Activated T-cell treated with anti-CD3 and anti-CD28 coated beads, Interleukin-2, amount 50 U/mL, for 24 hours (primary cell): Measurements from ENCODE around the gene MBD1.
A peak's percentile ranks its signal among the peaks of the same experiment; 100 is the strongest.
"Not testable (repeated sequence)": the region's sequence is repeated elsewhere in the genome, so short reads cannot be mapped to it uniquely, and the experiment has no call there.

Experiments used
- DNase-seq: peaks from one replicate; pipeline ENCODE4 v3.0.0-alpha.2; 2020
- H3K27ac Mint-ChIP-seq: 2 replicates; pipeline ENCODE4 v1.8.0; 2020; ENCODE audit warnings: mild to moderate bottlenecking, mixed read lengths
- H3K27me3 Mint-ChIP-seq: 2 replicates; pipeline ENCODE4 v1.8.0; 2020; ENCODE audit warnings: mixed read lengths
- H3K36me3 Mint-ChIP-seq: 2 replicates; pipeline ENCODE4 v1.8.0; 2020; ENCODE audit warnings: low read depth, mixed read lengths
- H3K4me1 Mint-ChIP-seq: 2 replicates; pipeline ENCODE4 v1.8.0; 2020; ENCODE audit warnings: low read depth, mixed read lengths
- H3K4me3 Mint-ChIP-seq: 2 replicates; pipeline ENCODE4 v1.8.0; 2020; ENCODE audit warnings: mild to moderate bottlenecking, moderate library complexity, mixed read lengths
- H3K9me3 Mint-ChIP-seq: 2 replicates; pipeline ENCODE4 v1.8.0; 2020; ENCODE audit warnings: mixed read lengths

Gene MBD1, protein sequence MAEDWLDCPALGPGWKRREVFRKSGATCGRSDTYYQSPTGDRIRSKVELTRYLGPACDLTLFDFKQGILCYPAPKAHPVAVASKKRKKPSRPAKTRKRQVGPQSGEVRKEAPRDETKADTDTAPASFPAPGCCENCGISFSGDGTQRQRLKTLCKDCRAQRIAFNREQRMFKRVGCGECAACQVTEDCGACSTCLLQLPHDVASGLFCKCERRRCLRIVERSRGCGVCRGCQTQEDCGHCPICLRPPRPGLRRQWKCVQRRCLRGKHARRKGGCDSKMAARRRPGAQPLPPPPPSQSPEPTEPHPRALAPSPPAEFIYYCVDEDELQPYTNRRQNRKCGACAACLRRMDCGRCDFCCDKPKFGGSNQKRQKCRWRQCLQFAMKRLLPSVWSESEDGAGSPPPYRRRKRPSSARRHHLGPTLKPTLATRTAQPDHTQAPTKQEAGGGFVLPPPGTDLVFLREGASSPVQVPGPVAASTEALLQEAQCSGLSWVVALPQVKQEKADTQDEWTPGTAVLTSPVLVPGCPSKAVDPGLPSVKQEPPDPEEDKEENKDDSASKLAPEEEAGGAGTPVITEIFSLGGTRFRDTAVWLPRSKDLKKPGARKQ

DNA sequence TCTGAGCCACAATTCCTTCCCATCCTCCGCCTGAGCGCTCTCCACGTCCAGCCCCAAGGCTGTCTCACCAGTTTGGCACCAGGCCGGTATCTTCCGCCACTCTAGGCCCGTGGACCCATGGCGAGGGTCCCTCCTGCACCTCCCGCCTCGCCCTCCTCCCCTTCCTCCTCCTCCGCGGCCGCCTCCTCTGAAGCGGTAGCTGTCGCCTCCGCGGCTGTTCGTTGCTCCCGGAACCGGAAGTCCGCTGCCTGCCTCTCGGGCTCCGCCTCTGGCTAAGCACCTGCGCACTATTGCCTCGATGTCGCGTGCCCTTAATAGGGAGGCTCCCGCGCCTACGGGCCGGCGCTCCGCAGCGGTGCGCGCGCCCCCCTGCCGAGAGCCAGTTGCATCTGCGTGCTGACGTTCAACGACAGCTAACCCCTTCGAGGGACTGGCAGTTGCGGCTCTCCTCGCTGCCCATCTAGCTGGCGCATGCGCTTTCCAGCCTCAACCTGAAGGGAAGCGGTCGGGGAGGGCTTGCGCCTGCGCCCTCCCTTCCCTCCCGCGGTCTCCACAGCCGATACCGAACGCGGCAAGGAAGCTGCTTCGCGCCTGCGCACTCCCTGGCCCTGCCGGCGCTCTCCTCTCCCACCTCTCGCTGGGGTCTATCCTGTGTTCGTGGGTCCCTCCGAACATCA lies at the start of gene MBD1:
Gene MBD1, minus strand, starts transcription at position 229 of the 677 bp plus-strand sequence. CDS start 1,531 bp downstream, outside the sequence.
- Mint-ChIP-seq H3K4me1 (peaks cover 51% of the 10 kb centered on the region), H3K36me3 (peaks cover 87% of the 10 kb centered on the region), H3K9me3 (no peaks in the 10 kb centered on the region), H3K4me3 (peak within 1 kb of the TSS; percentile 98), H3K27me3 (no peaks in the 10 kb centered on the region), H3K27ac (peak within 1 kb of the TSS; percentile 98)
- peak; percentile 96 for DNase-seq

DNA sequence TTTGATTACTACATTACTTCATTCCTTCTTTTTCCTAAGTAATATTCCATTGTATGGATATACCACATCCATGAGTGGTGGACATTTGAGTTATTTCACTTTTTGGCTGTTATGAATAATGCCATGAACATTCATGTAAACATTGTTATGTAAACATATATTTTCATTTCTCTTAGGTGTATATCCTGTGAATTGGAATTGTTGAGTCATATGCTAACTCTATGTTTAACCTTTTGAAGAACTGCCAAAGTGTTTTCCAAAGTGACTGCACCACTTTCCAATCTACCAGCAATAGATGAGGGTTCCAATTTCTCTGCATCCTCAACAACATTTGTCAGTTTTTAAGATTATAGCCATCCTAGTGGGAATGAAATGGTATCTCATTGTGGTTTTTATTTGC lies 48.9 kb upstream of the MBD1 start:
- Mint-ChIP-seq H3K27ac (no peak overlapping the region), H3K9me3 (peaks cover 3% of the 10 kb centered on the region), H3K4me3 (no peak overlapping the region), H3K36me3 (no peaks in the 10 kb centered on the region), H3K4me1 (no peaks in the 10 kb centered on the region), H3K27me3 (peaks cover 31% of the 10 kb centered on the region)
- no peak for DNase-seq

DNA sequence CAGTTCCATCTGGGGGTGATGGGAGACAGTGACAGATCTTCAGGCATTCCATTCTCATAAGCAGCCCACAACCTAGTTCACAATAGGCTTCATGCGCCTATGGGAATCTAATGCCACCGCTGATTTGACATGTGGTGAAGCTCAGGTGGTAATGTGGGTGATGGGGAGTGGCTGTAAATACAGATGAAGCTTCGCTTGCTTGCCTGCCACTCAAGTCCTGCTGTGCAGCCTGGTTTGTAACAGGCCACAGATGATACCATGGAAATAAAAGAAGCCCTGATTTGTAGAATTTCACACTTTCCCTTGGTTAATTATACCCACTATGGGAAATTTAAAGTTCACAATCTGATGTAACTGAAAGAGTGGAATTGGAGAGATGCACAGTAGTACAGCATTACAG lies 46.7 kb upstream of the MBD1 start:
- peaks cover 3% of the 10 kb centered on the region for H3K9me3 Mint-ChIP-seq
- no peaks in the 10 kb centered on the region for H3K36me3 Mint-ChIP-seq
- H3K4me3 Mint-ChIP-seq: no peak overlapping the region

DNA sequence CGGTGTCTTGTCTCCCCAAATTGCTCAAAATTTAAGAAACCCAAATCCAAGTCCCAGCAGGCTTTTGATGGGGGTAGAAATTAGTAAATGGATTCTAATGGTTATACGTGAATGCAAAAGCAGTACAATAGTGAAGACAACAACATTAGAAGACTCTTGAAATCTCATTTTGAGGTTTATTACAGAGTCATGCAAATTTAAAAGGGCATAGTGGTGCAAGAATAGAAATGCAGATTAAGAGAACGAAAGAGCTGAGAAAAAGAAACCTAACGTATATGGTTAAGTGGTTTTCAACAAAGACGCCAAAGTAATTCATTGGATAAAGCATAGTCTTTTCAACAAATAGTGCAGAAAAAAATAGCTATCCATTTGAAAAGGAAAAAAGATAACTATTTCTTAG lies 39.4 kb upstream of the MBD1 start:
- peaks cover 7% of the 10 kb centered on the region for H3K27me3 Mint-ChIP-seq

More for the DNA sequence above, 46.7 kb upstream of the MBD1 start:
- Mint-ChIP-seq H3K27me3 (peaks cover 31% of the 10 kb centered on the region), H3K27ac (no peak overlapping the region), H3K4me1 (no peaks in the 10 kb centered on the region)
- DNase-seq: no peak

DNA sequence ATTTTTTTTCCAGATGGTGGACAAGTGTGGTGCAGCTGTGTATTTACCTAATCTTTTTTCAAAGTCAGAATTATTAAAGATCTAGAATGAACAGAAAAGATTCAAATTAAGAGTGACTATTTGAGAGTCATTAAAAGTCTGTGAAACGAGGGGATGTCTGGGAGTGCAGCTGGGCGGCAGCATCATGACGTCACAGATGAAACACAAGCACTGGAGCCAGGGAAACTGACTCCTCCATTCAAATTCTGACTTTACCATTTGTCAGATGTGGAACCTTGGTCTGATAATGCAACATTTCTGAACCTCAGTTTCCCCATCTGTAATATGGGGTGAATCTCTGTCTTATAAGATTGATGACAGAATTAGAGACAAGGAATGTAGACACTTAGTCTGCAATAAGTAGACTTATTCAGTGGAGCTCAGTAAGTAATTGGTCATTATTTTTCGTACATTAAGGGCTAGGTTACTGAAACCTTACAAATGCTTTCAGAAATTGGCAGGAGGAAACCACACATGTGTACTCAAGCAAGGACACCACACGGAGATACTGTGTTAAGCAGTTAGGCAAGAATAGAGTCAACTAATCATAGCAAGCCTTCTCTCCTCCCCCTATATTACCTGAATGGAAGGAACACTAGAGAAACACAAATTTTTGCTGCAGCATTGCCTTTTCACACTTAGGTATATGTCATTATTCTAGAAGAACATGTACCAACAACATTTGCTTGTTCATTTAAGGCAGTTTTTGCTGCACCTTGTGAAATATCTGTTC lies 34.0 kb upstream of the MBD1 start:
- Mint-ChIP-seq H3K36me3 (no peaks in the 10 kb centered on the region), H3K4me1 (peaks cover 4% of the 10 kb centered on the region), H3K4me3 (no peak overlapping the region), H3K27me3 (peaks cover 16% of the 10 kb centered on the region), H3K27ac (no peak overlapping the region), H3K9me3 (no peaks in the 10 kb centered on the region)
- DNase-seq: no peak

More for the DNA sequence above, 39.4 kb upstream of the MBD1 start:
- H3K4me3 Mint-ChIP-seq: no peak overlapping the region
- H3K4me1 Mint-ChIP-seq: peaks cover 12% of the 10 kb centered on the region
- no peak for DNase-seq
- no peaks in the 10 kb centered on the region for H3K36me3 Mint-ChIP-seq
- no peak overlapping the region for H3K27ac Mint-ChIP-seq
- no peaks in the 10 kb centered on the region for H3K9me3 Mint-ChIP-seq

DNA sequence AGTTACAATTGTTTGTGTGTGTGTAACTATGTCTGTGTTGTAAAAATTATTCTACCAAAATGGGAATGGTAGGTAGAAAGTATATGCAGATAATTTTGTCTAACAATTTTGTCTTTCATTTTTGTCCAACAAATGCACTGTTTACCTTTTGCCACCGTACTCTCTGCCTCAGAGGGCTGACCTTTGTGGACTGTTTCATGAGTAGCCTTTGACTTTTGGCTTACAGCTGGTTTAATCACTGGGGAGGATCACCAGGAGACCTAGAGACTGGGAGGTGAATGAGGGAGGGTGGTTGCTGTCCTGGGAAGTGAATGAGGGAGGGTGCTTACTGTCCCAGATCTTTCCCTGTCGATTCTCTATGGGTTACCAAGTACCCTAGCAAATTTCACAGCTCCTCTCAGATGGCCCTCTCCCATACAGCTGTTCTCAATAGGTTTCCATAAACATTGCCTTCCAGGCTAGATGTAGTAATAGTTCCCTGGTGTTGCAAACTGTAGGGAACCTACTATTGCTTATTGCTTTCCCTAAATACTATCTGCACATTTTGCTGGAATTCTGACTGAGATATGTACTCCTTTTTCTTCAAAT lies 32.6 kb upstream of the MBD1 start:
- Mint-ChIP-seq H3K4me3 (no peak overlapping the region), H3K4me1 (no peaks in the 10 kb centered on the region), H3K27me3 (peaks cover 16% of the 10 kb centered on the region), H3K27ac (no peak overlapping the region), H3K9me3 (no peaks in the 10 kb centered on the region), H3K36me3 (no peaks in the 10 kb centered on the region)
- no peak for DNase-seq

DNA sequence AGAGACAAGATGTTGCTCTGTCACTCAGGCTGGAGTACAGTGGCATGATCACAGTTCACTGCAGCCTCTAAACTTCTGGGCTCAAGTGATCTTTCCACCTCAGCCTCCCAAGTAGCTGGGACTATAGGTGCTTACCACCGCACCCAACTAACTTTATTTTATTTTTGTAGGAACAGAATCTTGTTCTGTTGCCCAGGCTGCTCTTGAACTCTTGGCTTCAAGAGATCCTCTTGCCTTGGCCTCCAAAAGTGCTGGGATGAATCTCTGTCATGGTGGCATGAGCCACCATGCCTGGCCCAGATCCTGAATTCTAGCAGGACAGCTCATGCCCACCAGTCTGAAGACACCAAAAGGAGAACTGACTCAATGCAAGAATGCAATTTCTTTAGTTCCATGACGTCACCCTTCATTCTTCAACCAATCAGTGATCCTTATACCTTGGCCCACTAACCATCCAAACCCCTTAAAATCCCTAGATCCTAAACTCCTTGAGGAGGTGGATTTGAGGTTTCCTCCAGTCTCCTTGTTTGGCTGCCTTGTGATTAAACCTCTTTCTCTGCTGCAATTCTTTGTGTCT lies 31.8 kb upstream of the MBD1 start:
- H3K4me3 Mint-ChIP-seq: no peak overlapping the region
- no peak for DNase-seq
- no peaks in the 10 kb centered on the region for H3K9me3 Mint-ChIP-seq
- no peaks in the 10 kb centered on the region for H3K36me3 Mint-ChIP-seq
- H3K4me1 Mint-ChIP-seq: peaks cover 6% of the 10 kb centered on the region
- peaks cover 16% of the 10 kb centered on the region for H3K27me3 Mint-ChIP-seq
- H3K27ac Mint-ChIP-seq: no peak overlapping the region

DNA sequence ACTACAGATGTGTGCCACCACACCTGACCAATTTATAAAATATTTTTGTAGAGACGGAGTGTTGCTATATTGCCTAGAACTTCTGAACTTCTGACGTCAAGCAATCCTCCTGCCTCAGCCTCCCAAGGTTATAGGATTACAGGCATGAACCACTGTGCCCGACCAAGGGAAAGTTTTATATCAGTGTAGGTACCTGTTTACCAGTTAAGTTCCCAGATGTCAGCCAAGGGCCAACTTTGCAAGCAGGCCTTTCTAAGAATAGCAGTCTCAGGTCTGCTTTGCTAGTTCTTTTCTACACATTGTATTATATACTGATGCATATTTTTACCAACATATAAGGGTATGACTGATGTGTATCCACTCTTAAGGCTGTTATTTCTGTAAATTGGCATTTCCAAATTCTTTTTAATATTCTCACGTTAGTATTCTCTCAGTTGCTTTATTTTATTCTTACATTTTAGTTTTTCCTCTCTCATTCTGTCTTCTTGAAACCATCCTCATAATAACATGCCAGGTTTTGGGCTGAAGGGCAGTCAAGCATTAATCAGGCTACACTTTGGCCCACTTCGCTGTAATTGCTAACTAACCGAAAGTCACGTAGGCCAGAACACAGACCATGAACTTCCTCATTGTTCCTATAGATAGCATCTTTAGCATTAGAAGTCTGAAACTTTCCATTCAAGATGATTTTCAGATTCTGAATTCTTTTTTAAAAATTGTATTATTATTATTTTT lies 31.1 kb upstream of the MBD1 start:
- H3K36me3 Mint-ChIP-seq: no peaks in the 10 kb centered on the region
- H3K27ac Mint-ChIP-seq: no peak overlapping the region
- H3K4me1 Mint-ChIP-seq: peaks cover 13% of the 10 kb centered on the region
- H3K27me3 Mint-ChIP-seq: peaks cover 16% of the 10 kb centered on the region
- DNase-seq: no peak
- no peak overlapping the region for H3K4me3 Mint-ChIP-seq
- no peaks in the 10 kb centered on the region for H3K9me3 Mint-ChIP-seq

DNA sequence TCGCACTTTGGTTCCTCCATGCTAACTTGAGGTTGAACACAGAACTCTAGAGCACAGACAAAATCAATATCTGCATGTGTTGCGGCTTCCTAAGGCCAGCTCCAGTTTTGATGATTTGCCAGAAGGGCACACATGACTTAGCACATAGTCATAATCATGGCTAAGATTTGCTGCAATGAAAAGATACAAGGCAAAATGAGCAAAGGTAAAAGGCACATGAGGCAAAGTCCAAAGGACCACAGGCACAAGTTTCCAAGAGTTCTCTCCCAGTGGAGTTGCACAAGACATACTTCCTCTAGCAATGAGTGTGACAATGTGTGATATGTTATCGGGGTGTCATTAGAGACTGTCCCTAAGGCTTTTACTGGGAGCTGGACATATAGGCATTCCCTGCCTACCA lies 30.3 kb upstream of the MBD1 start:
- Mint-ChIP-seq H3K27me3 (peaks cover 10% of the 10 kb centered on the region), H3K9me3 (no peaks in the 10 kb centered on the region), H3K4me3 (no peak overlapping the region), H3K27ac (no peak overlapping the region), H3K4me1 (peaks cover 20% of the 10 kb centered on the region), H3K36me3 (no peaks in the 10 kb centered on the region)
- DNase-seq: no peak

DNA sequence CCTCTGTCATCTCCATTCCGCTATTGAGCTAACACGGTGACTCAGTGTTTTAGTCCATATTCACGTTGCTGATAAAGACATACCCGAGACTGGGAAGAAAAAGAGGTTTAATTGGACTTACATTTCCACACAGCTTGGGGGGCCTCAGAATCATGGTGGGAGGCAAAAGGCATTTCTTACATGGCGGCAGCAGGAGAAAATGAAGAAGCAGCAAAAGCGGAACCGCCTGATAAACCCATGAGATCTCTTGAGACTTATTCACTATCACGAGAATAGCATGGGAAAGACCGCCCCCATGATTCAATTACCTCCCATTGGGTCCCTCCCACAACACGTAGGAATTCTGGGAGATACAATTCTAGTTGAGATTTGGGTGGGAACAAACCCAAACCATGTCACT lies 28.8 kb upstream of the MBD1 start:
- Mint-ChIP-seq H3K27me3 (peaks cover 12% of the 10 kb centered on the region), H3K4me1 (peaks cover 20% of the 10 kb centered on the region), H3K9me3 (peaks cover 3% of the 10 kb centered on the region), H3K36me3 (no peaks in the 10 kb centered on the region), H3K27ac (no peak overlapping the region), H3K4me3 (no peak overlapping the region)
- DNase-seq: no peak

DNA sequence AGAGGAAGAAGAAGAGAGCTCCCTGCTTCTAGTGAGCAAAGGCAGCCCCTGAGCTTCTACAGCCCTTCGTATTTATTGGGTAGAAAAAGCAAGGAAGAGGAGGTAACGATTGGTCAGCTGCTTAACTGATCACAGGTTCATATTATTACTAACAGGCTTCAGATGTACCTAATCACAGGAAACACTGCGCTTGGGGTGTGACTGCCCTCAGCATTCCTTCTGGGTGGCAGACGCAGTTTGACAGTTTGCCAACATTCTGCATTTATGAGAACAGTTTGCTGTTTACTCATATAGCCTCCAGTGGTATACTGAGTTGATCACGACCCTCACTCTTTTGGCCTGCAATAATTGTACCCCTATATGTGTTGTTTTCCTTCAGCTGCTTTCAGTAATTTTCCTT lies 27.5 kb upstream of the MBD1 start:
- H3K36me3 Mint-ChIP-seq, H3K9me3 Mint-ChIP-seq, H3K4me3 Mint-ChIP-seq, H3K27me3 Mint-ChIP-seq, H3K27ac Mint-ChIP-seq, DNase-seq: not testable (repeated sequence)
- peaks cover 20% of the 10 kb centered on the region for H3K4me1 Mint-ChIP-seq

DNA sequence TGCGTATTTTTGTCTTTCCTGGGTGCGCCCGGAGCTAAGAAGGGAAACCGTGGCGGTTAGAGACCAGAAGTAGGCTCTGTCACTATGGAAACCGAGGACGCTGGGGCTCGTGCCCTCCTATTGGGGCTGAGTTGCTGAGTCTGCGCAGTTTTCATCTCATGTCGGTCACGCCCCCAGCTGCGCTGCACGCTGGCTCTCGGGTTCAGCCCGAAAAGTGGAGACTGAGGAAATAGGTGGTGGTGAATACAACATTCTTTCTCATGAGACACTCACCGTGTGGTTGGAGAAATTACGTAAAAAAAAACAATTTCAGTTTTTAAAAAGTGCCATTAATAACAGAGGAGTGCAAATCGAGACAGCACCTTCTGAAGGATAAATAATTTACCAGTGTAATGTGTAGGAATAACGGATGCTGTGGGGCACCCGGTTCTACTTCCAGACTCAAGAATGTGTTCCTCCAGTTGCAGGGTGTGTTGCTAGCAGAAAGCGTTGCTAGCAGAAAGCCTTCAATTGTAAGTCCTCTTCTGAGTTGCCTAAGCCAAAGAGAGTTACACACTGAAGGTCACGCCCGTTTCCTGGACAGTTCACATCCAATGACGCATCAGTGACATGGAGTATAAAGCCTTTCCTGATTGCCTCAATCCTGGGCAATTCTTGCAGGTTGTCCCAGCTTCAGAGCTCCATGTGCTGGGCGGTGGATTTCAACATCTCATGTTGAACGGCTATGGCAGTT lies 26.6 kb upstream of the MBD1 start:
- Mint-ChIP-seq H3K9me3 (peaks cover 4% of the 10 kb centered on the region), H3K4me3 (peak overlapping the region; percentile 83), H3K36me3 (no peaks in the 10 kb centered on the region), H3K27ac (peak overlapping the region; percentile 85), H3K4me1 (peaks cover 20% of the 10 kb centered on the region), H3K27me3 (peaks cover 16% of the 10 kb centered on the region)
- DNase-seq: peak; percentile 88

DNA sequence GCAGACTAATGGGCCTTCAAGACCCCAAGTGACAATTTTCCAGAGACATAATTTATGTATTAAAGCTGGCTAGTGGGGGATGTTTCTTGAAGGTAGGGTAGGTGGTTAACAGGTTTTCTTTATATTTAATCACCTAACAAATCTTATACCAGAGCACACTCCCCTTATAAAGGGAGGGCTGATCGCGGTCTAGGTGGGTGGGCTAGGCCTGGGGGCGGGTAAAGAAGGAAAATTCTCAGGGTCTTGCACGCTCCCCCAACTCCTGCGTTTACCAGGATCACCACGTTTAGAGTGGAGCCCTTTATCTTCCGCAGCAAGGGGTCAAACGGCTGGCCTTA lies 26.0 kb upstream of the MBD1 start:
- Mint-ChIP-seq H3K4me1 (peaks cover 20% of the 10 kb centered on the region), H3K27ac (peak overlapping the region; percentile 85), H3K27me3 (peaks cover 21% of the 10 kb centered on the region), H3K9me3 (peaks cover 4% of the 10 kb centered on the region), H3K4me3 (peak overlapping the region; percentile 83), H3K36me3 (no peaks in the 10 kb centered on the region)
- DNase-seq: no peak
